HK-2 (cell line): ENCODE results near the gene ADD1.
A peak's percentile ranks its signal among the peaks of the same experiment; 100 is the strongest.
"Not testable (repeated sequence)": the region's sequence is repeated elsewhere in the genome, so short reads cannot be mapped to it uniquely, and the experiment has no call there.

Experiments used
- DNase-seq: peaks from one replicate; pipeline ENCODE4 v3.0.0-alpha.2; 2018; ENCODE audit not compliant: unreplicated experiment

Gene ADD1

GRCh38 chr4:2944586-2945526 lies 101.2 kb downstream of the ADD1 start:
- DNase-seq, result no peak

GRCh38 chr4:2945619-2946604 lies 102.3 kb downstream of the ADD1 start:
- DNase-seq, result not testable (repeated sequence)

- DNase-seq, result no peak
Observed at GRCh38 chr4:2946812-2947600, 103.4 kb downstream of the ADD1 start.

- DNase-seq, result no peak
Observed at GRCh38 chr4:2947926-2948325, 104.3 kb downstream of the ADD1 start.

- DNase-seq, result no peak
Observed at GRCh38 chr4:2948895-2949781, 105.5 kb downstream of the ADD1 start.

- DNase-seq, result no peak
Observed at GRCh38 chr4:2949782-2950125, 106.1 kb downstream of the ADD1 start.

GRCh38 chr4:2950221-2950989 lies 106.8 kb downstream of the ADD1 start:
- no peak for DNase-seq

GRCh38 chr4:2953496-2953895 lies 109.9 kb downstream of the ADD1 start:
- DNase-seq, result no peak

GRCh38 chr4:2954358-2955185 lies 110.9 kb downstream of the ADD1 start:
- DNase-seq, result no peak

- DNase-seq, result not testable (repeated sequence)
Observed at GRCh38 chr4:2955186-2956044, 111.8 kb downstream of the ADD1 start.

GRCh38 chr4:2958446-2958845 lies 114.8 kb downstream of the ADD1 start:
- peak; percentile 50 for DNase-seq

GRCh38 chr4:2960450-2960849 lies 116.8 kb downstream of the ADD1 start:
- DNase-seq, result not testable (repeated sequence)

- DNase-seq, result no peak
Observed at GRCh38 chr4:2961421-2961810, 117.8 kb downstream of the ADD1 start.

- DNase-seq, result no peak
Observed at GRCh38 chr4:2961811-2962441, 118.3 kb downstream of the ADD1 start.

- DNase-seq, result no peak
Observed at GRCh38 chr4:2962614-2963174, 119.0 kb downstream of the ADD1 start.

- DNase-seq, result peak; percentile 98
Observed at GRCh38 chr4:2963175-2963965, 119.7 kb downstream of the ADD1 start, which contains the start of the genes GRK4 and NOP14. TSS of gene GRK4 (plus strand) at chr4:2963571. CDS start at chr4:2964071, 500 bp downstream. TSS of gene NOP14 (minus strand) at chr4:2963406. CDS start at chr4:2963319, 87 bp downstream.
